Esophagus squamous epithelium (tissue), 5 donors: ENCODE data around the gene TLE1. TPM values are rescaled to one million over a fixed set of nuclear protein-coding genes. Genes with fewer than 3 reads are reported as not detected.

Source experiments
- DNase-seq: peaks from one replicate; lab custom pipeline; 2025; lab: John Stamatoyannopoulos, UW
- H3K27ac ChIP-seq, 4 donors: fragments of 200-600 bp; sonication (generic); one replicate each; pipeline ENCODE4 v1.5.1; 2016 to 2019; ENCODE audit warnings: mild to moderate bottlenecking in 1 of 4
- H3K27me3 ChIP-seq, 4 donors: fragments of 200-600 bp; sonication (generic); 1 replicate in 3 of 4; 2 replicates in 1 of 4; pipeline versions ENCODE4 v1.5.1 to v1.6.0; 2017 to 2021; ENCODE audit warnings: antibody characterized with exemption in 1 of 4
- H3K36me3 ChIP-seq, 3 donors: fragments of 200-600 bp; sonication (generic); one replicate each; pipeline ENCODE4 v1.5.1; 2016 to 2019
- H3K4me1 ChIP-seq, 3 donors: fragments of 200-600 bp; sonication (generic); one replicate each; pipeline ENCODE4 v1.5.1; 2017 to 2019
- H3K4me3 ChIP-seq, 4 donors: fragments of 200-600 bp; sonication (generic); 1 replicate in 3 of 4; 2 replicates in 1 of 4; pipeline ENCODE4 v1.5.1; 2016 to 2019; ENCODE audit warnings: mild to moderate bottlenecking in 2 of 4, moderate library complexity in 1 of 4
- H3K9me3 ChIP-seq, 3 donors: fragments of 200-600 bp; sonication (generic); one replicate each; pipeline ENCODE4 v1.5.1; 2016 to 2019
- CTCF ChIP-seq, 6 experiments: fragments of 450-650 bp in 4 of 6; fragments of 200-600 bp in 2 of 6; sonication (generic) in 2 of 6; IDR thresholded peaks; one replicate each; pipeline ENCODE4 v1.5.1; 2016 to 2019; ENCODE audit warnings: antibody characterized with exemption in 6 of 6, mild to moderate bottlenecking in 4 of 6, moderate library complexity in 4 of 6
- POLR2A ChIP-seq, 4 donors: fragments of 450-650 bp; IDR thresholded peaks; one replicate each; pipeline ENCODE4 v1.6.1; 2017; ENCODE audit warnings: antibody characterized with exemption in 4 of 4, mild to moderate bottlenecking in 4 of 4, moderate library complexity in 3 of 4
- WGBS, 2 donors: methylation state at CpG; one replicate each; pipeline ENCODE4 v1.1.5; 2018; 5-methylcytosine and 5-hydroxymethylcytosine counted together
- intact Hi-C: fragments of 100-400 bp; cut with DNase I; formaldehyde crosslinking; loops from one replicate; pipeline ENCODE4 v1.15.0; 2022
- total RNA-seq, 4 donors: library from RNA; depleted of rRNA; stranded (reverse); fragments of >200 nt; gene quantifications; one replicate each; pipeline ENCODE4 v1.1.0, GENCODE V29; 2016
- donor health status: DM: yes; HTN: yes; CAD: no.

Gene TLE1
- total RNA-seq, 4 donors from 2014 or later, result 17.1 to 43.3 (median 20.4) TPM

- H3K27ac ChIP-seq, result no peak overlapping the region
- no peaks in the 10 kb centered on the region for H3K9me3 ChIP-seq
- intact Hi-C loops, result no loop called here
- TF ChIP-seq CTCF (IDR thresholded peaks at IDR 0.05) (no peak), POLR2A (IDR thresholded peaks at IDR 0.05) (no peak)
- no peak overlapping the region for H3K4me3 ChIP-seq
- peaks cover 0 to 61% (median 0%) of the 10 kb centered on the region in 4 donors for H3K27me3 ChIP-seq
- H3K4me1 ChIP-seq, result peaks cover 0 to 11% (median 0%) of the 10 kb centered on the region in 3 donors
- WGBS, 2 donors, result 75 to 96% methylated on average over 5 to 7 of the region's 8 CpGs
- H3K36me3 ChIP-seq, result no peaks in the 10 kb centered on the region
- no peak for DNase-seq
Observed at GRCh38 chr9:81540142-81540710, 149.1 kb downstream of the TLE1 start.

- WGBS, 2 donors, result 90 to 93% methylated on average over 3 of the region's 3 CpGs
- peaks cover 0 to 69% (median 0%) of the 10 kb centered on the region in 4 donors for H3K27me3 ChIP-seq
- no peak for DNase-seq
- TF ChIP-seq CTCF (IDR thresholded peaks at IDR 0.05), result no peak
- no peak for TF ChIP-seq POLR2A (IDR thresholded peaks at IDR 0.05)
- intact Hi-C loops, result loop anchor here (10.0 kb wide), 1 partner anchor 135 kb away; no protein-coding TSS in a partner anchor
- no peaks in the 10 kb centered on the region for H3K36me3 ChIP-seq
- peaks cover 0 to 16% (median 0%) of the 10 kb centered on the region in 3 donors for H3K4me1 ChIP-seq
- H3K27ac ChIP-seq, result no peak overlapping the region
- H3K9me3 ChIP-seq, result no peaks in the 10 kb centered on the region
- H3K4me3 ChIP-seq, result no peak overlapping the region
Observed at GRCh38 chr9:81539317-81539716, 150.0 kb downstream of the TLE1 start.

- no peak for TF ChIP-seq POLR2A (IDR thresholded peaks at IDR 0.05)
- no peak for TF ChIP-seq CTCF (IDR thresholded peaks at IDR 0.05)
- Histone ChIP-seq H3K27ac (no peak overlapping the region), H3K4me1 (peaks cover 0 to 16% (median 0%) of the 10 kb centered on the region in 3 donors), H3K36me3 (no peaks in the 10 kb centered on the region), H3K9me3 (no peaks in the 10 kb centered on the region), H3K4me3 (no peak overlapping the region), H3K27me3 (peaks cover 0 to 74% (median 0%) of the 10 kb centered on the region in 4 donors)
- intact Hi-C loops, result loop anchor here (10.0 kb wide), 1 partner anchor 136 kb away; no protein-coding TSS in a partner anchor
- no peak for DNase-seq
- WGBS, 2 donors, result 75 to 81% methylated on average over 6 of the region's 6 CpGs
Observed at GRCh38 chr9:81538890-81539289, 150.5 kb downstream of the TLE1 start.

GRCh38 chr9:81537964-81538363 lies 151.4 kb downstream of the TLE1 start:
- 100% methylated on average over 1 of the region's 1 CpG for WGBS, 2 donors

GRCh38 chr9:81536242-81537025 lies 152.9 kb downstream of the TLE1 start:
- Histone ChIP-seq H3K27me3 (peaks cover 0 to 80% (median 0%) of the 10 kb centered on the region in 4 donors), H3K4me3 (no peak overlapping the region), H3K27ac (no peak overlapping the region), H3K36me3 (no peaks in the 10 kb centered on the region), H3K4me1 (peaks cover 0 to 16% (median 0%) of the 10 kb centered on the region in 3 donors), H3K9me3 (no peaks in the 10 kb centered on the region)
- intact Hi-C loops, result loop anchor here (10.0 kb wide), 1 partner anchor 138 kb away; no protein-coding TSS in a partner anchor
- TF ChIP-seq POLR2A (IDR thresholded peaks at IDR 0.05), result no peak
- TF ChIP-seq CTCF (IDR thresholded peaks at IDR 0.05), result no peak
- 87 to 91% methylated on average over 9 of the region's 9 CpGs for WGBS, 2 donors
- DNase-seq, result no peak

More at GRCh38 chr9:81537964-81538363, 151.4 kb downstream of the TLE1 start:
- intact Hi-C loops, result loop anchor here (10.0 kb wide), 1 partner anchor 137 kb away; no protein-coding TSS in a partner anchor
- no peak for TF ChIP-seq POLR2A (IDR thresholded peaks at IDR 0.05)
- no peak overlapping the region for H3K4me3 ChIP-seq
- H3K36me3 ChIP-seq, result no peaks in the 10 kb centered on the region
- H3K27ac ChIP-seq, result no peak overlapping the region
- peaks cover 0 to 82% (median 0%) of the 10 kb centered on the region in 4 donors for H3K27me3 ChIP-seq
- no peak for DNase-seq
- no peaks in the 10 kb centered on the region for H3K9me3 ChIP-seq
- H3K4me1 ChIP-seq, result peaks cover 0 to 16% (median 0%) of the 10 kb centered on the region in 3 donors
